GM19467 (cell line): ENCODE measurements around the gene SYTL5.
"Not testable (repeated sequence)": the region's sequence is repeated elsewhere in the genome, so short reads cannot be mapped to it uniquely, and the experiment has no call there.

Source experiments
- ATAC-seq: cut with Tn5 transposase; IDR thresholded peaks from one replicate; pipeline ENCODE4 v1.9.1; 2021; ENCODE audit warnings: mild to moderate bottlenecking, moderate library complexity; ENCODE audit not compliant: unreplicated experiment

SYTL5 gene

DNA sequence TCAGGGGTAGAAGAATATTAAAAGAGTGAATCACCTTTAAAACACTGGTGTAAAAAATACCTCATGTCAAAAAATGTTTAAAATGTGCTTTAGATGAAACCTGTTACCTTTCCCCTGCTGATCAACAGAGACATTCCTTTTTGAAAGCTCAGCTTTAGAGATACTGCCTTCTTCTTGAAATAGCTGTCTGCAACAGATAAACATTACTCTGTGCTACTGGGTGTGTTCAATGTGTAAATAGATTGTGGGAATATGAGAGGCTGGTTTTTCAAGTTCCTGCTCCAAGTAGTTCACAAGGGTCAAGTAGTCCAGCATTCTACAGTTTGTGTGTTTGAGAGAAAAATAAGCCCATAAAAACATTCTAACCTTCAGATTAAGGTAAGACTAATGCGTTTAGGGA is at the start of gene SYTL5:
TSS of gene SYTL5 (plus strand) at position 263 of the 400 bp plus-strand sequence. CDS start 27,337 bp downstream, outside the sequence.
- no peak for ATAC-seq

DNA sequence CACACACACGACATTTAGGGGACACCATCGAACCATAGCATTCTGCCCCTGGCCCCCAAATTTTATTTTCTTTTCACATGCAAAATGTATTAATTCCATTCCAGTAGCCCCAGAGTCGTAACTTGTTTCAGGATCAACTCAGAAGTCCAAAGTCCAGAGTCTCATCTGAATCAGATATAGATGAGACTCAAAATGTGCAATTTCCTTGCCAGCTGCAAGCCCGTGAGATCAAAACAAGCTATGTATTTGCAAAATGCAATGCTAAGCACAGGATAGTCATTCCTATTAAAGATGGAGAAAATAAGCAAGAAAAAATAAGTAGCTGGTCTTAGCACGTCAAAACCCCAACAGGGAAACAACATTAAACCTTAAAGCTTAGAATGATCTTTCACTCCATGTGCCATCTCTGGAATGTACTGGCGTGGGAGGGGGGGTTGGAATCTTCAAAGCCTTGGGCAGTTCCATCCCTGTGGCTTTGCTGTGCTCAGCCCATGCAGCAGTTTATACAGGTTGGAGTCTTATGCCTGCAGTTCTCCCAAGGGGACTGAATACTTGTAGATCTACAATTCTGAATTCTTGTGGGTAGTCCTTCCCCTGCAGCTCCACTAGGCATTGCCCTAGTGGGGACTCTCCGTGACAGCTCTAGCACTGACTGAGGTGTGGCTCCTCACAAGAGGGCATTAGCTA is 47.7 kb upstream of the SYTL5 start:
- ATAC-seq = no peak

DNA sequence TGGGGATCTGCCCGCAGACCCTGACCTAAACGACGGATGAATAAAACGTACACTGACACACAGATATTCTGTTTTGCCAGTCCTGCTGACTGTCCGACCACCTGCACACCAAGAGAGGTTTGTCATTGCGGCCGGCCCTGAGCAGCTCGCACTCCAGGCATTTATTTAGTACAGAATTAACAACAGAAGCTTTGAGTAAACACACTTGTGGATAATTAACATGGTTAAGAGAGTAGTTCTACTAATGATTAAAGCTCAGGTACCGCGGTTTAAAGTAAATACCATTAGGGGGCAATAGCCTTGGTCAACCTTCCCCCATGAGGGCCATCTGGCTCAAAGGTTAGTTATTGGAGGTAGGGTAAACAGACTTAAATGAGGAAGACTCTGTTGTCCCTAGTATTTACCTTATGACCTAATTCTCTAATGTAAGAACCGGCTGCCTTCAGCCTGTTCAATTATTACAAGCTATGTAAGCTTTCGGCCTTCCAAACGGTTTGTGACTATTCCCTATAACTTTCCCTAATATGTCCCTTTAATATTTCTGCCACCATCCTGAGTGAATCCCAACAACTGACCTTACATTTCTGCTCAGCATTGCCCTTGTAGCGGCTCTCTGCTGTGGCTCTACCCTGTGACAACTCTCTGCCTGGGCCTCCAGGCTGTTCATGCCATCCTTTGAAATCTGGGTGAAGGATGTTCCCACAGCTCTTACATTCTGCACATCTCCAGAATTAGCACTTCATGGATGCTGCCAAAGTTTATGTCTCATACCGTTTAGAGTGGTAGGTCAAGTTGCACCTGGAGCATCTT is 46.9 kb upstream of the SYTL5 start:
- ATAC-seq = no peak

DNA sequence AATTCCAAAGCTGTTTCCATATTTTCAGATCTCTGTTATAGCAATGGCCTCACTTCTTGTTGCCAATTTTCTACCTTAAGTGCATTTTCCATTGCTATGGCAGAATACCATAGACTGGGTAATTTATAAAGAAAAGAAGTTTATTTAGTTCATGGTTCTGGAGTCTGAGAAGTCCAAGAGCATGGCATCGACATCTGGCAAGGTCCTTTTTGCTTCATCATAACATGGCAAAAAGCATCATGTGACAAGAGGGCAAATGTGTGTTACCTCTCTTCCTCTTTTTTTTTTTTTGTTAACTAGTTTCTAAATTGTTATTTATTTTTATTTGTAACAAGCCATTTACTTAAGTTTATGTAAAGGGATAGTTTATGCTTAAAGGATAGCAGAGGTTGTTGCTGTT is 45.2 kb upstream of the SYTL5 start:
- no peak for ATAC-seq

DNA sequence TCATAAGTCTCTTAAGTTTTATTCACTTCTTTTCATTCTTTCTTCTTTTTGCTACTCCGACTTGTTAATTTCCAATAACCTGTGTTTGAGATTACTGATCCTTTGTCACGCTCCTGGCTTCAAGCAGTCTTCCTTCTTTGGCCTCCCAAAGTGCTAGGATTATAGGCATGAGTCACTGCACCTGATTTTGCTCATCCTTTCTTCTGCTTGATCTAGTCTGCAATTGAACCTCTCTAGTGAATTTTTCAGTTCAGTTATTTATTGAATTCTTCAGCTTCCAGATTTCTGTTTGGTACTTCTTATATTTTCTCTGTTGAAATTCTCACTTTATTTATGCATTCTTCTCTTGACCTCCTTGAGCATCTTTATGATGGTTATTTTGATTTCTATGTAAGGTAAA is 38.6 kb upstream of the SYTL5 start:
- ATAC-seq = no peak

DNA sequence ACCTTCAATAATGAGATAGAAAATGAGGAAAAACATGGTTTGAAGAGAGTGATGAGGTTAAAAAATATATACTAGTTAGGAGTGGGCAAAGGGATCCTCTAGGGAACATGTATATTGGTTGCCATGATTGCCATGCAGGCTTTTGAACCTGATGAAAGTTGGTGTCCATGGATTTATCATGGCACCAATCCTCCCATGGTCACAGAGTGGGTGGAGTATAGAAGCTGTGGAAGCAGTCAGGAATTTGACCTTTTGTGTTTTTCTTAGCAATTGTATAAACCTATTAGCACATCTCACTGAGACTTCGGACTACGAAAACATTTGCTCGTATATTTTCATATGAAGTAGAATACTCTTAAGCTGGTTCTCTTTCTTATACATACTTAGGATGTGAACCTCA is 30.9 kb upstream of the SYTL5 start:
- no peak for ATAC-seq

DNA sequence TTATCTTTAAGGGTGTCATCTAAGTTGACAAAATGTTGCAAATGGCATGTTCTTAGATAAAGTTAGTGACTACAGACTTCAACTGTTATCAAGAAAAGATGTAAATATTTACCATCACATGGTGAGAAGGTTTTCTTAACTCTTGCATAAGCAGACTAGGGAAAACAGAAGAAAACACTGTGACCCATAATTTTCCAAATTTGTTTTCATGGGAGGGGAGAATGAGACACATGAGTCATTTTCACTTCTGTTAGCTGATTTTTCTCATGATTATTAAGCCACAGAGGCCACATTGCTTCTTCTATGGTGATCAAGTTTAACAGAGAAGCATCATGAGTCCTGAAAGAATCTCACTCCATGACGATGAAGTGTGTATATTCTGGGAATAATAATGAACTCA is 30.2 kb upstream of the SYTL5 start:
- ATAC-seq = no peak

DNA sequence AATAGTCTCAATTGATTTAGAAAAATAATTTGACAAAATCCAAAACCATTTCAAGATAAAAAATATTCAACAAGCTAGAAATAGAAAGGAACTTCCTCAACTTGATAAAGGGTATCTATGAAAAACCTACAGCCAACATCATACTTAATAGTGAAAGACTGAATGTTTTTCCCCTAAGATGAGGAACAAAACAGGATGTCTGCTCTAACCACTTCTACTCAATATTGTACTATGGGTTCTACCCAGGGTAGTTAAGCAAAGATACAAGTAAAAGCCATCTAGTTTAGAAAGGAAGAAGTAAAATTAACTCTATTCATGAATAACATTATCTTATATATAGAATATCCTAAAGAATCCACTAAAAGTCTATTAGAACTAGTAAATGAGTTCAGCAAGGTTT is 21.5 kb upstream of the SYTL5 start:
- ATAC-seq = no peak

DNA sequence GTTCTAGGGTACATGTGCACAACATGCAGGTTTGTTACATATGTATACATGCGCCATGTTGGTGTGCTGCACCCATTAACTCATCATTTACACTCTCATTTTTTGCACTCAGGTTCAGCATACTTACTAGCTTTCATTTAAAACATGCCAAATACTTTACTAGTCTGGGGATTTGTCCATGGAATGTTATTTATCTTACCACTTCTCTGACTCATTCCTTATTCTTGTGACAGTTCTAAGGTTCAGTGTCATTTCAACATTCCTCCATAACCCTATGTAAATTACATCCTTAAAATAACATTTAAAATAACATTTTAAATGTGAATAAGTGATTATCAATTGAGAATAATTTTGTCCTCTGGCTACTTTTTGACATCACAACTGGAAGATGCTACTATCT is 19.5 kb upstream of the SYTL5 start:
- no peak for ATAC-seq

DNA sequence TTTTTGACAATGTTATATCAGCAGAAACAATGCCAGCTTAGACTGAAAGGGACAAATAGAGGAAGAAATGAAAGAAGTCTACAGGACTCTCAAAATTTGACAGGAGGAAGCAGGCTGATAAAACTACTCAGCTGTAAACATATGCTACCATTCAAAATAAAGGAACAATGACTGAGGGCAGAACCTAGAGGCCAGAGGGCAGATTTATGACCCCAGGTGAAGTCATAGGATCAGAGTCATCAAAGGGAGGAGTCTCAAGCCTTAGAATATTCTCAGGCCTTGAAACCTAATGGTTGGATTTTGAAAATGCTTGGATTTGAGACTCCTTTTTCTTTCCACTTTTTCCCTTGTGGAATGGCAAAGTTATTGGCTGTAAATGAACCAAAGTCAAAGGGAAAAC is 17.0 kb upstream of the SYTL5 start:
- no peak for ATAC-seq

DNA sequence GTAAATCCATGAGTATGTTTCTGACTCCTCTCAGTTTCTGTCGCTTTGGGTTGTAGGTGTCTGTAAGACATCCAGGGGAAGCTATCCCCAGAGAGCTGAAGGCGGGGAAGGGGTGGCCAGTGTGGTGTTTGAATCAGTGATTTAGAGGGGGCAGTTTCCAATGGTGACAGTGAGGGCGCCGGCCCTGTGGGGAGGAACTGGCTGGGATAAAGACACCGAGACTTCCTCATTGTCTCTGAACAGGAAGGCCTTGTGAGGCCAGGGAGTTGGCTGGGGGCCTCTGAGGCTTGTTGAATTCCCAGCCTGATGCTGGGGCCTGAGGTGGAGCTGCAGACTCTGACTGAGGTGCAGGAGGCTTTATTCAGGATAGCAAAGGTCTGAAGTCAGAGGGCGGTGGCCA is 15.1 kb upstream of the SYTL5 start:
- not testable (repeated sequence) for ATAC-seq

DNA sequence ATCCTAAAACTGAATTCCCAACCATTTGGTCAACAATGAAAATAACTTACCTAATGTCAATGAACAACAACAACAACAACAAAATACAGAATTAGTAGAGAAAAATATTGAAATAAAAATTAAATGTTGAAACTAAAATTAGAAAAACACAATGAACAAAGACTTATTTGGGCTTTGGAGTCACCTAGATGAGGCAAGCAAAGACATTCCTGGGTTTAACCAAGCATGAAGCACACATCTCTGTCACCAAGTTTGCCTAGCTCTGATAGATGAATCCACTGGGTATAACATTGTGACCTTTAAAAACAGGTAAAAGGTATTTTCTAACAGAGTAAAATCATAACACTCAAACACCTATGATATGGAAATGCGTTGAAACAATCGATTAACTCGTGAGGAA is 13.2 kb upstream of the SYTL5 start:
- no peak for ATAC-seq

DNA sequence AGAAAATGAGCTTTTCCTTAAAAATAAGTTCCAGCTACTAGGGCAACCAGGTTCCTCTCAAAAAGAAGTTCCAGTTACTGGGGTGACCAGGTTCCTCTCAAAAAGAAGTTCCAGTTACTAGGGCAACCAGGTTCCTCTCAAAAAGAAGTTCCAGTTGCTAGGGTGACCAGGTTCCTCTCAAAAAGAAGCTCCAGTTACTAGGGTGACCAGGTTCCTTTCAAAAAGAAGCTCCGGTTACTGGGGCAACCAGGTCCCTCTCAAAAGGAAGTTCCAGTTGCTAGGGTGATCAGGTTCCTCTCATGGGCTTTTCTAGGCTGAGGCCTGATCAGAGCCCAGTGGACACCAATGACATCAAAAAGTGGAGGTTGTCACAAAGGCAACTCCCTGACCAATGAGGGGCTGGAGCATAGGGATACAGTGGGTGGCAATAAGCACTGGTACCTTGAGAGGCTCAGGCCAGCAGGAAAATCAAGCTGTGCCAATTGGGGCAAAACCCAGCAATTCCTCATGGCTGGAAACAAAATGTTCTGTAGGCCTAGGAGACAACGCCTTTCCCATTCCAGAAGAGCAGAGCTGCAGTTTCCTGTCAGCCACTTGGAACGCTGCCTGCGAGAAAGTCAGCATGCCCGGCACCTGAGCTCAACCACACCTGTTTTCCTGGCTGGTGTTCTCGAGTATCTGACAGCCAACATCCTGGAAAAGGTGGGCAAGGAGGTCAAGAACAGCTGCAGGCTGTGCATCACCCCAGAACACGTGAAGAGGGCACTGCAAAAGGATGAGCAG is 12.3 kb upstream of the SYTL5 start:
- no peak for ATAC-seq

DNA sequence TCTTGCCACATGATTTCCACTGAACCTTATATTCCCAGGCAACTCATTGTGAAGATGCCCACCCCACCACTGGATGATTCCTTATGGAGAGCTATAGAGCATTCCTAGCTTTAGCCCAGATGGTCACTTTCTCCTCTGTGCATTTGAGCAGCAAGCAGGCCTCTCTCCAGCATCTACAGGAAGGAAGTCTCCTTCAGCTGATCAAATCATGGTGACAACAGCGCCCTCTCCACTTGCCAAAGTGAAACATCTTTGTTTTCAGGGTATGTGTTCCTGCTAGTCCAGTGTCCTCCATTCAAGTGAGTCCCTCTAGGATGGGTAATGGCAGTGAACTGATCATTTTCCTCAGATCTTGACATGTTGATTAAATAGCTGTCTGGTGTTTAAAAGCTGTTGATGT is 10.9 kb upstream of the SYTL5 start:
- no peak for ATAC-seq

DNA sequence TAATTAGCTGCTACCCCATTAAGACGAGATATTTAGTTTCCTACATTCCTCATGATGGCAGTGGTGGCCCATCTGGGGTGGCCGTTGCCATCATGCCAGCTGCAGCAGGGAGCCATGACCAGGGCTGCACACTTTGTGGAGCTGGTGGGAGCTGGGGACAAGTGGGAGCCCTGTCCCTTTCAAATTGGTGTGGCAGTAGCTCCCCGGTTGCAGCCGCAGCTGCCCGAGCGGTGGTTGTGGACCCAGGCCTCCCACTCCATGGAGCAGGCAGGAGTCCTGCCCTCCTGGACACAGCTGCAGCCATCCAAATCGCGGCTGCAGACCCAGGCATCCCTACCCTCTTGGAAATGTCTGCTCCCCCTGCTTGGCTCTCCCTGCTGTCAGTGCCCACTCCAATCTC is 9.3 kb upstream of the SYTL5 start:
- no peak for ATAC-seq

DNA sequence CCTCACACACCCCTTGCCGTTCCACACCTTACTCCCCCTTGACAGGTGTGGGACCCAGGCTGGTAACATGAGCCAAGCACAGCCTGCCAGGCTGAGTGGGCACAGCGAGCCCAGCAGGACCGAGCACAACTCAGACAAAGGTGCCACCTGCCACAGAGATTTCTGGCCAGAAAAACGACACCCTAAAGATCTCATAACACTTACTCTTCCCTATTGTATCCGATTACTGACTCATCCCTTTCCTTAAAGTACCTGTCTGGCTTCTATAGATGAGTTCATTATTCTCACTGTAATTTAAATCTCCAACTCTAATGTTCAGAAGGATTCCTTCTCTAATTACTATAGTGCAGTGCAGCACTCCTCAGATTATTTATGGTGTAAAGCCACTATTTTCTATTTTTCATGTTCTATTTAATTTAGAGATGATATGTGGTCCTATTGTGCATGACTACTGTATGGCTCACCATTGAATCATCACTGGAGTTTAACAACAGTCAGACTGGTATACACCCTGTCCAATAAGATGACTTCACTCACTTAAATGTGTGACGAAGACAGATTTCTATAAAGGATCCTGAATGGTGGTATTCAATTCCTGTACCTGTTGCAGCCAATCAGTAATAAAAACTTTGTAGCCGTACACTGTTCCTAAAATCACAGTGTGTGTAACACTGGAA is 7.6 kb upstream of the SYTL5 start:
- ATAC-seq = no peak

DNA sequence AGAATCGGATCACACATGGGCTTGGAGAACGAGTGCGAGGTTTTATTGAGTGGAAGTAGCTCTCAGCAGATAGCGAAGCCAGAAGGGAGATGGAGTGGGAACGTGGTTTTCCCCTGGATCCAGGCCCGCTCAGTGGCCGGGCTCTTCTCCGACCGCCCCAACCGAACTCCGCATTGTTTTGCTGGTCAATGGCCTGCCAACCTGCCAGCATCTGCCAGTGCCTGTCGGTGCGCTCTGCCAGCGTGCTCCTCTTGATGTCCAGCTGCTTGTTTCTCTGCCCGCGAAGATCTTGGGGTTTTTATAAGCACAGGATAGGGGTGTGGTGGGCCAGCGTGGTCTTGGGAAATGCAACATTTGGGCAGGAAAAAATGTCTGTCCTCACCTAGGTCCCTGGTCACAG is 5.6 kb upstream of the SYTL5 start:
- no peak for ATAC-seq

DNA sequence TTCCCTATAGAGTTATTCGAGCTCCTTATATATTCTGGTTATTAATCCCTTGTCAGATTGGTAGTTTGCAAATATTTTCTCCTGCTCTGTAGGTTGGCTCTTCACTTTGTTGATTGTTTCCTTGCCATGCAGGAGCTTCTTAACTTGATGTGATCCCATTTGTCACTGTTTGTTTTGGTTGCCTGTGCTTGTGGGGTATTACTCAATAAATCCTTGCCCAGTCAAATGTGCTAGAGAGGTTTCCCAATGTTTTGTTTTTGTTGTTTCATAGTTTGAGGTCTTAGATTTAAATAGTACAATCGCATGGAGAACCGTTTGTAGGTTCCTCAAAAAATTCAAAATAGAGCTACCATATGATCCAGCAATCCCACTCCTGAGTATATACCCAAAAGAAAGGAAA is 2.3 kb upstream of the SYTL5 start:
- ATAC-seq = no peak

DNA sequence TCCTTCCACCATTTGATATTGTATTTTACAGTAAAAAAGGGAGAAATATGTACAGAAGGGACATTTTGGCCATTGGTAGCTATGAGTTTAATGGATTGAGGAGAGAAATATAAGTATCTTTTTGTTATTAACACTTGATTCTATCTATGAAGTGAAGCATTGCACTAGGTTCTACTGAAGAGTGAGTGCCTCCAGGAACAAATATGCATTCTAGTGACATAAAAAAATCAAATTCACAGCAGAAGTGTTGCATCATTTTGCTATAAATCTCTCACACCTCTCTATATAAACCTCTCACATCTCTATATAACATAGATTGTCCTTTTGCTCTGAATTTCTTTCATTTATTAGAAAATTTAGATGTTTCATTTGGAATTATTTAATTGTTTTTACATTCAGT is 425 bp downstream of the SYTL5 start:
- no peak for ATAC-seq

DNA sequence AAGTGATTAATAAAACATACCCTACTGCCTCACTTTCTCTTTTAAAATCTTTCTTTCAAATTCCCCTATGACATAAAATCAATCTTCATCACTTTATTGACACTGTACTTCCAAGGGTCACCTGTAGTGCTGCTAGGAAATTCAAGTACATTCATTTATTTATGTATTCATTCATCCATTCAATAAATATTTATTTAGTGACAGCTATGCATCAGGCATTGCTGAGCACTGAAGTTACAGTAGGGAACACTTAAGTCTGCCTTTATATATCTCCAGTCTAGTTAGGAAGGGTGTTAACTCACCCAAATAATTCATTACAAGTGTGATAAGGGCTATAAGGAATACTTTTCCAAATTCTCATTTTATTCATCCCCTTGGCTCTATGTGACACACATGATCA is 2.3 kb downstream of the SYTL5 start:
- no peak for ATAC-seq

DNA sequence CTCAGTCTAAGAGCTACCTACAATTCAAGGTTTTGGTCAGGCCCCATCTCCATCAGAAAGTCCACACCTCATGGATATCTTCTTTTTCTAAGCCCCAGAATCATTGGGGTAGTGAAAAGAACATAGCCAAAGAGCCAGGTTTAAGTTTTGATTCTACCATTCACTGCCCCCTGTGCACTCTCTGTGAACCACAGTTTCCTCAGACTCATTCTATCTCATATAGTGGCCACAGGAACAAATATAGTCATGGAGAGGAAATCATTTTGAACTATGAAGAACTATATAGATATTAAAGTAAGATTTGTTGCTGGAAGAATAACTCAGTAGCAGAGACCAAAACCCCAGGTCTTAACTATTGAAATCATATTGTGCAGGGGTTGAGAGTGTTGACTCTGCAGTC is 3.3 kb downstream of the SYTL5 start:
- no peak for ATAC-seq
